Loucy (cell line): ENCODE data around the gene FAM81A.
A peak's percentile ranks its signal among the peaks of the same experiment; 100 is the strongest.

ENCODE experiments used
- H2AFZ ChIP-seq: fragments of 200-600 bp; sonication (generic); 2 replicates; pipeline ENCODE4 v1.6.0; 2016; ENCODE audit warnings: antibody characterized with exemption, mild to moderate bottlenecking, low read length, moderate library complexity
- H3F3A ChIP-seq: fragments of 200-600 bp; 2 replicates; pipeline ENCODE4 v1.6.0; 2016; ENCODE audit warnings: antibody characterized with exemption, low read depth, mild to moderate bottlenecking
- H3K27me3 ChIP-seq: fragments of 200-600 bp; sonication (generic); 2 replicates; pipeline ENCODE4 v1.6.1; 2014; ENCODE audit warnings: low read length, mild to moderate bottlenecking; ENCODE audit not compliant: insufficient read depth, poor library complexity, severe bottlenecking
- H3K36me3 ChIP-seq: fragments of 200-600 bp; sonication (generic); 2 replicates; pipeline ENCODE4 v1.6.1; 2016; ENCODE audit warnings: low read length; ENCODE audit not compliant: insufficient read depth
- H3K4me1 ChIP-seq: fragments of 200-600 bp; sonication (generic); 2 replicates; pipeline ENCODE4 v1.5.1; 2014; ENCODE audit warnings: low read length, mild to moderate bottlenecking; ENCODE audit not compliant: insufficient read depth, poor library complexity, severe bottlenecking
- H3K4me2 ChIP-seq: fragments of 200-600 bp; sonication (generic); 2 replicates; pipeline ENCODE4 v1.6.0; 2014; ENCODE audit warnings: antibody characterized with exemption, low read length, low read depth, mild to moderate bottlenecking; ENCODE audit not compliant: poor library complexity, severe bottlenecking
- H3K4me3 ChIP-seq: fragments of 200-600 bp; sonication (generic); 2 replicates; pipeline ENCODE4 v1.5.1; 2014; ENCODE audit warnings: low read length, mild to moderate bottlenecking, mixed read lengths; ENCODE audit not compliant: poor library complexity, severe bottlenecking
- H3K79me2 ChIP-seq: fragments of 200-600 bp; sonication (generic); 2 replicates; pipeline ENCODE4 v1.6.1; 2014; ENCODE audit warnings: low read length; ENCODE audit not compliant: insufficient read depth
- H3K9ac ChIP-seq: fragments of 200-600 bp; sonication (generic); 2 replicates; pipeline ENCODE4 v1.6.0; 2014; ENCODE audit warnings: mild to moderate bottlenecking, low read depth, low read length, moderate library complexity; ENCODE audit not compliant: poor library complexity, severe bottlenecking
- H3K9me2 ChIP-seq: fragments of 200-600 bp; sonication (generic); replicated peaks from 2 replicates; pipeline ENCODE4 v1.6.1; 2016; ENCODE audit warnings: low read depth, low read length, mixed read lengths
- H3K9me3 ChIP-seq: fragments of 200-600 bp; sonication (generic); 2 replicates; pipeline ENCODE4 v1.6.1; 2014; ENCODE audit warnings: mild to moderate bottlenecking, antibody characterized with exemption, low read length, low read depth; ENCODE audit not compliant: insufficient read depth
- H4K20me1 ChIP-seq: fragments of 200-600 bp; sonication (generic); 2 replicates; pipeline ENCODE4 v1.6.0; 2014; ENCODE audit warnings: antibody characterized with exemption, low read length, mild to moderate bottlenecking; ENCODE audit not compliant: insufficient read depth, poor library complexity, severe bottlenecking
- CTCF ChIP-seq: fragments of 200-600 bp; sonication (generic); conservative IDR thresholded peaks from 2 replicates; pipeline ENCODE4 v1.5.1; 2014; ENCODE audit warnings: mild to moderate bottlenecking, antibody characterized with exemption, low read length
- EZH2phosphoT487 ChIP-seq: fragments of 200-600 bp; IDR thresholded peaks from 2 replicates; pipeline ENCODE4 v1.6.1; 2018; ENCODE audit warnings: antibody characterized with exemption, mild to moderate bottlenecking, moderate library complexity, borderline replicate concordance

Gene FAM81A

GRCh38 chr15:59437817-59438624, at the start of gene FAM81A:
Gene FAM81A (plus strand): TSS chr15:59438186. CDS start chr15:59458627, 20,441 bp downstream.
- Histone ChIP-seq H3K9me2 (no peaks in the 10 kb centered on the region), H3K79me2 (no peaks in the 10 kb centered on the region), H3K9ac (no peak within 1 kb of the TSS), H4K20me1 (no peaks in the 10 kb centered on the region), H3F3A (no peaks in the 10 kb centered on the region), H2AFZ (peak within 1 kb of the TSS; percentile 57; the same call in 1 of the 2 replicates), H3K4me1 (peaks cover 3% of the 10 kb centered on the region), H3K9me3 (no peaks in the 10 kb centered on the region), H3K27me3 (peaks cover 10% of the 10 kb centered on the region), H3K4me3 (peak within 1 kb of the TSS; percentile 70), H3K36me3 (no peaks in the 10 kb centered on the region), H3K4me2 (peak within 1 kb of the TSS; percentile 83)
- TF ChIP-seq EZH2phosphoT487 (no peak), CTCF (no peak)

- Histone ChIP-seq H3K36me3 (no peaks in the 10 kb centered on the region), H3K4me3 (no peak overlapping the region), H3F3A (no peaks in the 10 kb centered on the region), H2AFZ (no peak overlapping the region), H3K9me2 (no peaks in the 10 kb centered on the region), H3K9ac (no peak overlapping the region), H3K4me2 (no peak overlapping the region), H4K20me1 (no peaks in the 10 kb centered on the region), H3K4me1 (no peaks in the 10 kb centered on the region), H3K9me3 (no peaks in the 10 kb centered on the region), H3K27me3 (no peaks in the 10 kb centered on the region), H3K79me2 (no peaks in the 10 kb centered on the region)
- TF ChIP-seq EZH2phosphoT487 = no peak
Observed at GRCh38 chr15:59388670-59389069, 49.3 kb upstream of the FAM81A start.

GRCh38 chr15:59392299-59392698, 45.7 kb upstream of the FAM81A start:
- Histone ChIP-seq H3K27me3 (no peaks in the 10 kb centered on the region), H4K20me1 (no peaks in the 10 kb centered on the region), H3K4me1 (no peaks in the 10 kb centered on the region), H3K4me2 (no peak overlapping the region), H2AFZ (no peak overlapping the region), H3K4me3 (no peak overlapping the region), H3K9me2 (no peaks in the 10 kb centered on the region), H3K36me3 (no peaks in the 10 kb centered on the region), H3K9ac (no peak overlapping the region), H3F3A (no peaks in the 10 kb centered on the region), H3K9me3 (no peaks in the 10 kb centered on the region), H3K79me2 (no peaks in the 10 kb centered on the region)
- no peak for TF ChIP-seq EZH2phosphoT487
- no peak for TF ChIP-seq CTCF
